Activated CD8-positive, alpha-beta memory T cell treated with anti-CD3 and anti-CD28 coated beads, Interleukin-2, amount 50 U/mL, for 24 hours (primary cell): ENCODE results near the gene CD300A.
"Not testable (repeated sequence)": the region's sequence is repeated elsewhere in the genome, so short reads cannot be mapped to it uniquely, and the experiment has no call there.

Experiments
- DNase-seq: peaks from one replicate; pipeline ENCODE4 v3.0.0-alpha.2; 2020; ENCODE audit errors: extremely low read depth

Gene CD300A

DNA sequence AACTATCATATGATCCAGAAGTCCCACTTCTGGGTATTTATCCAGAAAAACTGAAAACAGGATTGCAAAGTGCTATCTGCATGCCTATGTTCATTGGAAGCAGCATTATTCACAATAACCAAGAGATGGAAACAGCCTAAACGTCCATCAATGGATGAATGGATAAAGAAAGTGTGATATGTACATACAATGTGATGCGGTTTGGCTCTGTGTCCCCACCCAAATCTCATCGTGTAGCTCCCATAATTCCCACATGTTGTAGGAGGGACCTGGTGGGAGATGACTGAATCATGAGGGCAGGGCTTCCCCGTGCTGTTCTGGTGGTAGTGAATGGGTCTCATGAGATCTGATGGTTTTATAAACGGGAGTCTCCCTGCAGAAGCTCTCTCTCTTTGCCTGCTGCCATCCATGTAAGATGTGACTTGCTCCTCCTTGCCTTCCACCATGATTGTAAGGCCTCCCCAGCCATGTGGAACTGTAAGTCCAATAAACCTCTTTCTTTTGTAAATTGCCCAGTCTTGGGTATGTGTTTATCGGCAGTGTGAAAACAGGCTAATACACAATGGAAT, 52.1 kb downstream of the CD300A start:
- not testable (repeated sequence) for DNase-seq

DNA sequence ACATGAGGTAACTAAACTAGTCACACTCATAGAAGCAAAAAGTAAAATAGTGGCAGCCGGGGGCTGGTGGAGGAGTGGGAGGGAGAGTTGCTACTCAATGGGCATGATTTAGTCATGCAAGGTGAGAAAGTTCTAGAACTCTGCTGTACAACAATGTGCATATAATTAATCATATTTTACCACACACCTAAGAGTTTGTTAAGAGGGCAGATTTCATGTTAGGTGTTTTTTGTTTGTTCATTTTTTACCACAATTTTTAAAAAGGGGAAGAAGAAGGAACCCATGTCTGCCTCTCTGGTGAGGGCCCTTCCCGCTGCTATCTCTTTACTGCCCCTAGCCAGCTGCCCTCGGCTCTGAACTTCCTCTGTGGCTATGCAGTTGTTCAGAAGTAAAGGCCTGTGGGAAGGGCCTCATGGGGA, 53.6 kb downstream of the CD300A start:
- DNase-seq, result no peak

DNA sequence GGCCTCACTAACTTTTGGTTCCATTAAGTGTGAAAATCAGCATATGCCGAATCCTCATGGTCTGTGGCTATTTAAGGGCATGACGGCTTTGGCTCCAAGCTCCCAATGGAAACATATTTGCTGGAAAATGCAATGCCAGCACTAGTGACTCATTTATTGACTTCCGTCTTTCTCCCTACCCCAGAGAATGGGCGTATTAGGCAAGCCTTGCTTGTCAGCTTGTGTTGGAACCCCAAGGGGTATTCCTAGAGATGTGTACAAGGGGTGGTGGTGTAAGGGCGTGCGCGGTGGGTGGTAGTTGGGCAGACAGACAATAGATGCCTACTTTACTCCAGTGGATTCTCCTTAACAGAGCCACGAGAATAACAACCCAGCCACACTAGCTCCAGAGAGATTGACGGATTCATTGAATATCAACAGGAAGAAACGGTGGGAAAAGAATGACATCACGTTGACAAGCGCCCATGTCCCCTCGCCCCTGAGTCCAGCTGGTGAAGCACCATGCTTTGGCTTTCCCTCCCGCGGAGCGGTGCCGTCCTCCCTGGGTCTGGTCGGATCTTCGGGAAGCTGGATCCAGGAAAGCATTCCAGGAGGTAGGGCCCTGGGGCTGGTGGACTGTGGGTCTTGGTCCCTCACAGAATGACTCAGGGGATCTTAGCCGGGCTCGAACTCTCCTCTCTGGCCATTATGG, 54.5 kb downstream of the CD300A start:
- DNase-seq, result no peak

DNA sequence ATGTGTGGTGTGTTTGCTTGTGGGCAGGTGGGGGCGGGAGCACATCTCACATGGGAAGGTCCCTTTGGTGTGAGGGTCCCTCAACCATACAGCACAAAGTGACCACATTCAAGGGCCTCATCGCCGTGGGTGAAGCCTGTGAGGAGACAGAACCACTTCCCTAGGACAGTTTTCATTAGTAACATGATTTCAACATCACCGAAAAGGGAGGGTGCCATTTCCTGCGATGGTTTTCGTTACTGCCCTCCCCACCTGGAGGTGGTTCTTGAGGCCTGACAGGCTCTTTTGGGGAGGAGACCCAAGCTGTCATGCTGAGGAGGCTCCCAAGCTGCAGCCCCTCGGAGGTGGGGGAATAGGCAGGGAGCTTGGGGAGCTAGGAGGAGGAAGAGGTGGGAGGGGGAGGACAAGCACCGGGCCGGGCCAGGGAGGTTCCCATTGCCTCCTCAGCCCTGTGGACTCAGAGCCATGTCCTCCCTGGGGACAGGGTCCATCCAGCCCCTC, 55.3 kb downstream of the CD300A start:
- DNase-seq, result no peak

GRCh38 chr17:74522381-74523105, 56.1 kb downstream of the CD300A start:
- no peak for DNase-seq

GRCh38 chr17:74523308-74523707, 56.9 kb downstream of the CD300A start:
- DNase-seq, result no peak

DNA sequence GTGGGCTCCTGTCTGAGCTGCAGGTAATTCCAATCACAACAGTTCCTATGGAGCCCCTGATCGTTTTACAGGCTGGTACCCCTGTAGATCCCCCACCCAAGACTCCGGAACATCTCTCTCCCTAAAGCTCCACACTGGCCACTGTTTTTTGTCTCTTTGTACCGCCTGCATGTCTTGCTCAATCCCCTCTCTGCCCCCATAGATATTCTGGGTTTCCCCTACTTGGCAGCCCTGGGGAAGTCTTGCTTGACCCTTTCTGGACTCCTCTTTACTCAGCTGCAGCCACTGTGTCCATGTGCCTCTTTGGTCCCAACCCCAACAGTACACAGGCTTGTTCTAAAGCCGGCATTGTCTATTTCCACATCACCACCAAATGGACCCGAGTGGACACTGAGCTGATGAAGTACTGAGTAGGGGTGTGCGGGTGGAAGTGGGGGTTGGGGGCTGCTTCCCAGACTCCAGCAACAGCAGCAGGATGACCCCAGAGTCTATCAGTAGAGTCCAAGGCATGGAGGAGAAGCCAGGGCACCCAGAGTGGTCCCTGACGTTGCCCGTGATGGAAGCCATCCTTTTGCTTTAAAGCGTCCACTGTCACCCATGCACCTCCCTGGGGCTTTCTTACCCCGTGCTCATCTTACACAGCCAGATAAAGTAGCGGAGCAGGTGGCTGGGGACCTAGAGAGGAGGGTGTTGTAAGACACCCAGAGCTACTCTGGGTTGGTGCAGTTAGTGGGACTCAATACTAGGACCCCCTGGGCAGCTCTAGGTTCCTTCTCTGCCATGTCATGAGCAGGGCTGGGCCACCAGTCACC, 58.4 kb downstream of the CD300A start:
- no peak for DNase-seq

DNA sequence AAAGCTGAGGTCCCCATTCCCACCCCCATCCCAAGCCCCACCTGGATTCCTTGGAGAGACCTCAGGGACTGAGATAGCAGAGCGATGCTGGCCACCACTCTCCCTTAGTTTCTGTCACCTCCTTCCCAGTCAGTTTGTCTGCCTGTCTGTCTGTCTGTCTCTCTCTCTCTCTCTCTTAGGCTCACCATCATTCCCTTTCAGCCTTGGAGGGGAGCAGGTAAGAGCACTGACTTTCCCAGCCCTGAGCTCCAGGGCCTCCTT, 59.0 kb downstream of the CD300A start:
- no peak for DNase-seq

GRCh38 chr17:74525781-74526288, 59.4 kb downstream of the CD300A start:
- no peak for DNase-seq

DNA sequence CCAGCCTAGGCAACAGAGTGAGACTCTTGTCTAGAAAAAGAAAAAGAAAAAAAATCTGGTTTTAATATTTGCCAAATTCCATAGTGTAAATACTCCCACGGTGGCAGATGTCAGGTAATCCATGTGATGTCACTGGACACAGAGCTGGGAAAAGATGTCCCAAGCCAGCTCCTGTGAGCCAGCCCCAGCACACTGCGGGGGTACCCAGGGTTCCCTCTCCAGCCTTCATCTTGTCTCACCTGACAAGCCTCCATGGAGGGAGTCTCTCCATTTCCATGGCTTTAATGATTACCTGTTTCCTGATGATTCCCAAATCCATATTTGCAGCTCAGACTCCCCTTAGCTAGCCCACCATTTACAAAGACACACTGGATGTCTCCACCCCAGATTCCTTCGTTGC, 60.2 kb downstream of the CD300A start:
- DNase-seq, result no peak

GRCh38 chr17:74527081-74527480, 60.6 kb downstream of the CD300A start:
- no peak for DNase-seq

DNA sequence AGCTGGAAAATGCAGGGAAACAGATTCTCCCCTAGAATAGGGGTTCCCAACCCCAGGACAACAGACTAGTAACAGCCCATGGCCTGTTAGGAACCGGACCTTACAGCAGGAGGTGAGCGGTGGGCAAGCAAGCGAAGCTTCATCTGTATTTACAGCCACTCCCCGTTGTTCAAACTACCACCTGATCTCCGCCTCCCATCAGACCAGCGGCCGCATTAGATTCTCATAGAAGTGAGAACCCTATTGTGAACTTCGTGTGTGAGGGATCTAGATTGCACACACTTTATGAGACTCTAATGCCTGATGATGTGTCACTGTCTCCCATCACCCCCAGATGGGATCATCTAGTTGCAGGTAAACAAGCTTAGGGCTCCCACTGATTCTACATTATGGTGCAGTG, 61.3 kb downstream of the CD300A start:
- no peak for DNase-seq

DNA sequence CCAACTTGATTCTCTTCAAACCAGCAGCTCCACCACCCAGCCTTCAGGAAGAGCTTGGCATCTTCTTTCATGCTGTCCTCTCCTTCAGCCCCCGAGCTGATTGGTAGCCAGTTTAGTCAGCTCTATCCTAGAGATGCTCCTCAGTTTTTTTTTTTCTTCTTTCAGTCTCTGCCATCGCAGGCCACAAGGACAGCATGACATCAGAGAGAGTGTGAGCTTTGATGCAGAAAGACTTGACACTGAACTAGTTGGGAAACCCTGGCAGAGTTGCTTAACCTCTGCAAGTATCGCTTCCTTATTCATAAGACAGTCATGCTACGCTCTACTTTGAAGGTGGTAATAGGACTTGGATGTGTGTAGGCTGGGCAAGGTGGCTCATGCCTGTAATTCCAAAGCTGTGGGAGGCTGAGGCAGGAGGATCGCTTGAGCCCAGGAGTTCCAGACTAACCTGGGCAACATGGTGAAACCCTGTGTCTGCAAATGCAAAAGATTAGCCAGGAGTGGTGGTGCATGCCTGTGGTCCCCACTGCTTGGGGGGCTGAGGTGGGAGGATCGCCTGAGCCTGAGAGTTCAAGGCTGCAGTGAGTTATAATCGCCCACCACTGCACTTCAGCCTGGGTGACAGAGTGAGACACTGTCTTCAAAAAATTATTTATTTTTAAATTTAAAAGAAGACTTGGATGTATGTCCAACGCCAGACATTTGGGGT, 62.2 kb downstream of the CD300A start:
- no peak for DNase-seq

DNA sequence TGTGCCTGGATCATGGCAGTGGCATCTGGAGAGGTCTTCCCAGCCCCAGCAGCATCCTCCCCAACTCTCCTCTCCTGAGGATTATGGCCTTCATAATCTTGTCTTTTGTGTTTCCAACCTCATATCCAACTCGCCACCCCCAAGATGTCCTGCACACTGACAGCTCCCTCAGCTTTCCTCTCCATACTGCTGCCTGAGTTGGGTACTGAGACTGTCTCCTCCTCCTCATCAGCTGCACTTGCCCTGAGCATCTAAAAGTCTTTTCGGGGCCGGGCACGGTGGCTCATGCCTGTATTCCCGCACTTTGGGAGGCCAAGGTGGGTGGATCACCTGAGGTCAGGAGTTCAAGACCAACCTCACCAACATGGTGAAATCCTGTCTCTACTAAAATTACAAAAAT, 62.8 kb downstream of the CD300A start:
- no peak for DNase-seq

DNA sequence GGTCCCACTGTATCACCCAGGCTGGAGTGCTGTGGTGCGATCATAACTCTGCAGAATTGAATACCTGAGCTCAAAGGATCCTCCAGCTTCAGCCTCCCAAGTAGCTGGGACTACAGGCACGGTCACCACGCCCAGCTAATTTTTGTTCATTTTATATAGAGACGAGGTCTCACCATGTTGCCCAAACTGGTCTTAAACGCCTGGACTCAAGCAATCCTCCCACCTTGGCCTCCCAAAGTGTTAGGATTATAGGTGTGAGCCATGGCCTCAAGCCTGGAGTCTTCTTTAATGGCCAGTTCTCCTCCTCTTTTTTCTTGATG, 64.4 kb downstream of the CD300A start:
- DNase-seq, result no peak

GRCh38 chr17:74531231-74531761, 64.9 kb downstream of the CD300A start, which contains the start of gene CD300LB:
Gene CD300LB (minus strand): TSS chr17:74531475. CDS start chr17:74531350, 125 bp downstream.
- no peak for DNase-seq

DNA sequence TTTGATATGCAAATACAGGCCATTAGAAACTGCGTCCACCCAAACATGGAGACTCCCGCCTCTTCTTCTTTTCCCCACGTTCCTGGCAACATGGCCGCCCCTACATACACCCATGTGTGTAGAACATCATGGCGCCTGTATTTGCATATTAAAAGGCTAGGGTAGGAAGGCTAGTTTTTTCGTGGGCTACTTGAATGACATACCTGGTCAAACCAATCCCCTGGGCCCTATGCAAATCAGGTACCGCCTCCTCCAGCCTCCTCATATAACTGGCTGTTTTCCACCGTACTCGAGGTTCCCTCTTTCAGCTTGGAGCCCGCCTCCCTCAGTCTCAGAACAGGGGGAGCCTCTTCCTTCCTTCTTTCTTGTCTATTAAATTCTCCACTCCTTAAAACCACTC, 65.7 kb downstream of the CD300A start:
- no peak for DNase-seq
